Fibroblast of skin of left quadriceps (primary cell): ENCODE measurements around the gene DUSP11.
A peak's percentile ranks its signal among the peaks of the same experiment; 100 is the strongest.
"Not testable (repeated sequence)": the region's sequence is repeated elsewhere in the genome, so short reads cannot be mapped to it uniquely, and the experiment has no call there.

Experiments used
- DNase-seq, 2 experiments: peaks; one replicate each; pipeline ENCODE4 v3.0.0-alpha.2; 2013; ENCODE audit warnings: low read depth in 2 of 2

DUSP11 gene

DNA sequence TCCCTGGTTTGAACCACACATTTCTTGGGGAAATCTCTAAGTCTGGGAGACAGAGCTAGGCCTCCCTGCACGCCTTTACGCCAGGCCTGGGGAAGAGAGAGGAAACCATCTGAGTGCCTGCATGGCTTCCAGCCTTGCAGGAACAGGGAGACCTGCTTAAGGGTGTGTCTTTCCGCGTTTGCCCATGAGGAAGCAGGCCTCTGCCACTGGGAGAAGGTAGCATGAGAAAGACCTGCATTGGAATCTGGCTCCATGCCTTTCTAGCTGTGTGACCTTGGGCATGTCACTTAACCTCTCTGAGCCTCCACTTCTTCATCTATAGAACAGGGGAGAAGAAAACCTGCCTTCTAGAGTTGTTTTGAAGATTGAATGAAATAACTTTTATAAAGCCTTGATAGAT is 62.2 kb downstream of the DUSP11 start:
- not testable (repeated sequence) for DNase-seq

DNA sequence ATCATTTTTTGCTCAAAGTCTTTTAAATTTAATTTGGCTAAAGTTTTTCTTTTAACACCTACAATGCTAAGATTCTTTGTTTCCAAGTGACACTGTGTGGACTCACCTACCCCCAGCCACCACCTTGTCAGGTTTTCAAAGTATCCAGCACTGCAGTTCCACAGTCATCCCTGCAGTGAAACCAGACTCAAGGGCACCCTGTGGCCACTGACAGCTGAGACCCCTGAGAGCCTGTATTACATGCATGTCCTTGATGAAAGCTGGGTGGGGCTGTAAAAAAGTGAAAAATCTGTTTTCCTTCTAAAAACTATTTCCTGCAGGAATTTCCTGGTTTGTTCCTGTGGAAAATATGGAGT is 62.7 kb downstream of the DUSP11 start:
- no peak for DNase-seq

DNA sequence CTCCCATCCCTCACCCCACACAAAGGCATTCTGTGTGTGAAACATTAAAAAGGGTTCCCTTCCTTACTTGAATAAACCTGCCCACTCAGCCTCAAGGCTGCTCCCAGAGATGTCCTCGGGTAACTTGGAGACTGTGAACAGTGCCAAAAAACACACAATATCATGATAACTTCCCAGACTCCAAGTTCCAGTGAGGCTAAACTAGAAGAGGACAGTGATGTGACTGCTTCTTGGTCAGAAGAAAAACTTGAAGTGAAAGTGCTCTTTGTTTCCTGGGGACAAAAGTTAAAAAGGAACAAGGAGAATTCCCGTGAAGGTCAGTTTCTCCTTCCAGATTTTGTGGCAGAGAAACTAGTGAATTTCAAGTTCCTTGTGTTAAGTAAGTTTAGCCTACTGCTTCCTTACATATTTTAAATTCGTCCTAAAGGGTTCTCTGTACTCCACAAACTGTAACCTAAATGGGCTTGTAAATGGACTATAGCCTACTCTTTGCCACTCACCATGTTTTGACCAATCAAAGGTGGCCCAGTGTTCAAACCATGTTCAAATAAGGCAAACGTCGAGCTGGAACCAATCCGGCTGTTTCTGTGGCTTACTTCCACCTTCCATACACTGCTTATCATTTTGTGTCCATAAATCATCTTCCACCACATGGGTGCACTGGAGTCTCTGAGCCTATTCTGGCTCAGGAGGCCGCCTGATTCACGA is 63.2 kb downstream of the DUSP11 start:
- DNase-seq, result peak; percentile 10 to 20

- DNase-seq, result no peak
These were observed 65.8 kb downstream of the DUSP11 start for GRCh38 chr2:73714091-73714490.
